CD4-positive, alpha-beta T cell (primary cell): ENCODE results near the gene CLCN6. TPM values are rescaled to one million over a fixed set of nuclear protein-coding genes. Genes with fewer than 3 reads are reported as not detected.

ENCODE experiments used
- ATAC-seq: fragments of 200-7000 bp; cut with Tn5 transposase; one replicate; pipeline ENCODE4 v1.10.0; 2022; ENCODE audit warnings: mild to moderate bottlenecking; ENCODE audit not compliant: poor library complexity
- CTCF ChIA-PET: fragments of 350-600 bp; sonication (Branson Sonifier 250); formaldehyde crosslinking; loops from one replicate; lab custom pipeline; 2021; ENCODE audit warnings: antibody characterized with exemption, inconsistent platforms; lab: Charles Lee
- POLR2A ChIA-PET: fragments of 350-600 bp; sonication (Branson Sonifier 250); formaldehyde crosslinking; loops from one replicate; lab custom pipeline; 2021; ENCODE audit warnings: antibody characterized with exemption, inconsistent platforms; lab: Charles Lee
- DNase-seq, 14 experiments: peaks; one replicate each; pipeline ENCODE4 v3.0.0-alpha.2; 2013 to 2020; ENCODE audit warnings: mixed read lengths in 2 of 14
- H3K27ac ChIP-seq, 2 donors: one replicate each; pipeline versions ENCODE4 v1.5.1 to v1.7.0; 2013; ENCODE audit warnings: low read length in 2 of 2, low read depth in 1 of 2, mild to moderate bottlenecking in 1 of 2
- H3K27me3 ChIP-seq, 2 experiments: 1 replicate in 1 of 2; 2 replicates in 1 of 2; pipeline versions ENCODE4 v1.6.1 to v1.7.0; 2013; ENCODE audit warnings: low read length in 2 of 2, control low read depth in 1 of 2, mild to moderate bottlenecking in 1 of 2, moderate library complexity in 1 of 2; ENCODE audit not compliant: insufficient read depth in 2 of 2, control insufficient read depth in 1 of 2
- H3K36me3 ChIP-seq: one replicate; pipeline ENCODE4 v1.6.1; 2013; ENCODE audit warnings: low read length, control low read depth; ENCODE audit not compliant: insufficient read depth
- H3K4me1 ChIP-seq: one replicate; pipeline ENCODE4 v1.6.1; 2013; ENCODE audit warnings: low read length, control low read depth; ENCODE audit not compliant: insufficient read depth
- H3K4me3 ChIP-seq: one replicate; pipeline ENCODE4 v1.5.1; 2013; ENCODE audit warnings: mild to moderate bottlenecking, low read length, moderate library complexity
- H3K9me3 ChIP-seq, 2 experiments: 1 replicate in 1 of 2; 2 replicates in 1 of 2; pipeline versions ENCODE4 v1.6.1 to v1.7.0; 2013; ENCODE audit warnings: low read length in 2 of 2, mild to moderate bottlenecking in 2 of 2, control low read depth in 1 of 2, moderate library complexity in 1 of 2; ENCODE audit not compliant: control insufficient read depth in 1 of 2, insufficient read depth in 1 of 2
- H3K27ac Mint-ChIP-seq: one replicate; pipeline ENCODE4 v1.8.0; 2020; ENCODE audit warnings: mixed read lengths
- H3K27me3 Mint-ChIP-seq: one replicate; pipeline ENCODE4 v1.8.0; 2021; ENCODE audit warnings: mixed read lengths
- H3K36me3 Mint-ChIP-seq: one replicate; pipeline ENCODE4 v1.8.0; 2021; ENCODE audit warnings: low read depth, mixed read lengths
- H3K4me1 Mint-ChIP-seq: one replicate; pipeline ENCODE4 v1.8.0; 2021; ENCODE audit warnings: low read depth, mixed read lengths
- H3K4me3 Mint-ChIP-seq: one replicate; pipeline ENCODE4 v1.8.0; 2020; ENCODE audit warnings: mild to moderate bottlenecking, mixed read lengths
- H3K9me3 Mint-ChIP-seq: one replicate; pipeline ENCODE4 v1.8.0; 2020; ENCODE audit warnings: mixed read lengths
- CTCF ChIP-seq: fragments of 200-600 bp; IDR thresholded peaks from one replicate; pipeline ENCODE4 v1.8.0; 2022; ENCODE audit warnings: antibody characterized with exemption, mild to moderate bottlenecking
- intact Hi-C, 2 experiments: fragments of 100-400 bp; cut with DNase I in 1 of 2; cut with micrococcal nuclease in 1 of 2; formaldehyde crosslinking; loops; one replicate each; pipeline versions ENCODE4 v1.15.1 to v1.9.0; 2023 to 2025; cut with DNase I, micrococcal nuclease
- total RNA-seq, 174 experiments: library from RNA in 2 of 174; stranded (reverse) in 2 of 174; gene quantifications; one replicate each; pipeline ENCODE4 v1.2.3 and lab custom pipeline; 2021 to 2026

The CLCN6 gene
- total RNA-seq, 2 experiments from 2014 or later = 10.9 to 11.2 TPM

- CTCF ChIA-PET = no interaction called here
- Histone ChIP-seq H3K27ac (no peak overlapping the region), H3K36me3 (no peaks in the 10 kb centered on the region), H3K4me3 (no peak overlapping the region), H3K4me1 (no peaks in the 10 kb centered on the region), H3K27me3 (no peaks in the 10 kb centered on the region), H3K9me3 (no peaks in the 10 kb centered on the region)
- Mint-ChIP-seq H3K36me3 (no peaks in the 10 kb centered on the region), H3K4me3 (no peak overlapping the region), H3K27ac (no peak overlapping the region), H3K27me3 (no peaks in the 10 kb centered on the region), H3K9me3 (no peaks in the 10 kb centered on the region), H3K4me1 (no peaks in the 10 kb centered on the region)
- DNase-seq (no peak), ATAC-seq (no peak)
- intact Hi-C loops = no loop called here
- TF ChIP-seq CTCF = no peak
- POLR2A ChIA-PET = no interaction called here
Measured at GRCh38 chr1:11772458-11772857, 33.5 kb upstream of the CLCN6 start.

GRCh38 chr1:11774753-11775152, 31.2 kb upstream of the CLCN6 start:
- intact Hi-C loops = no loop called here
- Histone ChIP-seq H3K27me3 (no peaks in the 10 kb centered on the region), H3K9me3 (no peaks in the 10 kb centered on the region), H3K4me3 (no peak overlapping the region), H3K36me3 (no peaks in the 10 kb centered on the region), H3K27ac (no peak overlapping the region), H3K4me1 (no peaks in the 10 kb centered on the region)
- no peaks in the 10 kb centered on the region for H3K36me3 Mint-ChIP-seq
- CTCF ChIA-PET = no interaction called here
- POLR2A ChIA-PET = no interaction called here
- no peak overlapping the region for H3K4me3 Mint-ChIP-seq
- ATAC-seq (no peak), DNase-seq (no peak)
- H3K4me1 Mint-ChIP-seq = no peaks in the 10 kb centered on the region
- H3K27ac Mint-ChIP-seq = no peak overlapping the region
- no peak for TF ChIP-seq CTCF
- H3K9me3 Mint-ChIP-seq = no peaks in the 10 kb centered on the region
- H3K27me3 Mint-ChIP-seq = no peaks in the 10 kb centered on the region

- no peak for TF ChIP-seq CTCF
- POLR2A ChIA-PET = no interaction called here
- Histone ChIP-seq H3K36me3 (no peaks in the 10 kb centered on the region), H3K4me1 (no peaks in the 10 kb centered on the region), H3K4me3 (no peak overlapping the region), H3K9me3 (no peaks in the 10 kb centered on the region), H3K27me3 (no peaks in the 10 kb centered on the region), H3K27ac (no peak overlapping the region)
- Mint-ChIP-seq H3K9me3 (no peaks in the 10 kb centered on the region), H3K27ac (no peak overlapping the region), H3K36me3 (no peaks in the 10 kb centered on the region), H3K4me1 (no peaks in the 10 kb centered on the region), H3K27me3 (no peaks in the 10 kb centered on the region), H3K4me3 (no peak overlapping the region)
- intact Hi-C loops = no loop called here
- CTCF ChIA-PET = no interaction called here
- no peak for ATAC-seq
- DNase-seq = peak in 1 of 14 experiments; percentile 7
Measured at GRCh38 chr1:11777658-11778322, 28.2 kb upstream of the CLCN6 start.
